IMR-90 (cell line): Measurements from ENCODE around the gene BCL11B. TPM values are rescaled to one million over a fixed set of nuclear protein-coding genes. Genes with fewer than 3 reads are reported as not detected.

Experiments
- ATAC-seq: fragments of 200-7000 bp; cut with Tn5 transposase; 2 replicates; pipeline ENCODE4 v1.9.1; 2020; ENCODE audit warnings: low read depth, mild to moderate bottlenecking, moderate library complexity
- BruUV-seq: library from RNA; stranded (reverse); fragments of 400-500 nt; replicated peaks from 2 replicates; lab custom pipeline; 2021; lab: Mats Ljungman, UMichigan
- CTCF ChIA-PET: fragments of 300-600 bp; formaldehyde crosslinking; extraction: SDS; loops from one replicate; lab custom pipeline; 2021; ENCODE audit warnings: antibody characterized with exemption; lab: Yijun Ruan, JAX
- POLR2A ChIA-PET: fragments of 300-600 bp; sonication (Branson Sonifier 250); formaldehyde crosslinking; loops from one replicate; lab custom pipeline; 2022; ENCODE audit warnings: antibody characterized with exemption; ENCODE audit not compliant: unreplicated experiment; lab: Charles Lee
- DNase-seq: peaks from one replicate; pipeline ENCODE4 v3.0.0; 2013
- H2AFZ ChIP-seq: replicated peaks from 2 replicates; pipeline ENCODE3; 2013; ENCODE audit warnings: low read length, mild to moderate bottlenecking; ENCODE audit not compliant: poor library complexity
- H2AK5ac ChIP-seq: 2 replicates; pipeline ENCODE4 v1.6.1; 2013; ENCODE audit warnings: low read depth, low read length, inconsistent platforms
- H2AK9ac ChIP-seq: replicated peaks from 2 replicates; pipeline ENCODE3; 2013; ENCODE audit warnings: mild to moderate bottlenecking, low read depth, low read length, moderate library complexity; ENCODE audit not compliant: poor library complexity
- H2BK120ac ChIP-seq: 2 replicates; pipeline ENCODE4 v1.6.1; 2013; ENCODE audit warnings: low read depth, low read length, inconsistent platforms
- H2BK15ac ChIP-seq: 3 replicates; pipeline ENCODE4 v1.6.1; 2013; ENCODE audit warnings: low read depth, low read length, inconsistent platforms
- H2BK20ac ChIP-seq: 2 replicates; pipeline ENCODE4 v1.6.1; 2013; ENCODE audit warnings: low read depth, mild to moderate bottlenecking, inconsistent platforms, low read length, moderate library complexity
- H2BK5ac ChIP-seq: 2 replicates; pipeline ENCODE4 v1.6.1; 2013; ENCODE audit warnings: mild to moderate bottlenecking, low read depth, low read length, inconsistent platforms; ENCODE audit not compliant: poor library complexity, severe bottlenecking
- H3K14ac ChIP-seq: replicated peaks from 2 replicates; pipeline ENCODE4 v1.6.1; 2013; ENCODE audit warnings: low read depth, low read length, inconsistent platforms
- H3K18ac ChIP-seq: 2 replicates; pipeline ENCODE4 v1.6.1; 2013; ENCODE audit warnings: low read depth, low read length, control low read depth
- H3K23ac ChIP-seq: 2 replicates; pipeline ENCODE4 v1.6.1; 2013; ENCODE audit warnings: low read depth, low read length, inconsistent platforms
- H3K27ac ChIP-seq: 2 replicates; pipeline ENCODE4 v1.5.1; 2013; ENCODE audit warnings: mild to moderate bottlenecking, control low read depth, low read length; ENCODE audit not compliant: insufficient read depth
- H3K27me3 ChIP-seq: 2 replicates; pipeline ENCODE4 v1.6.1; 2013; ENCODE audit warnings: low read length; ENCODE audit not compliant: control insufficient read depth, insufficient read depth
- H3K36me3 ChIP-seq: 2 replicates; pipeline ENCODE4 v1.6.1; 2013; ENCODE audit warnings: low read length, mixed read lengths; ENCODE audit not compliant: control insufficient read depth, insufficient read depth
- H3K4ac ChIP-seq: 2 replicates; pipeline ENCODE4 v1.6.1; 2013; ENCODE audit warnings: low read depth, low read length, inconsistent platforms
- H3K4me1 ChIP-seq: 2 replicates; pipeline ENCODE4 v1.6.1; 2013; ENCODE audit warnings: low read length, mixed read lengths; ENCODE audit not compliant: control insufficient read depth, insufficient read depth
- H3K4me2 ChIP-seq: 2 replicates; pipeline ENCODE4 v1.6.1; 2013; ENCODE audit warnings: low read depth, mild to moderate bottlenecking, control low read depth, low read length, moderate library complexity
- H3K4me3 ChIP-seq: 2 replicates; pipeline ENCODE4 v1.5.1; 2013; ENCODE audit warnings: low read depth, mild to moderate bottlenecking, control low read depth, low read length, moderate library complexity; ENCODE audit not compliant: insufficient read depth
- H3K56ac ChIP-seq: 2 replicates; pipeline ENCODE4 v1.6.1; 2013; ENCODE audit warnings: low read length, inconsistent platforms; ENCODE audit not compliant: insufficient read depth; ENCODE audit errors: extremely low read depth
- H3K79me1 ChIP-seq, 2 experiments: 2 replicates each; pipeline ENCODE4 v1.6.1; 2013; ENCODE audit warnings: low read length in 2 of 2, inconsistent platforms in 1 of 2, low read depth in 1 of 2
- H3K9ac ChIP-seq: 2 replicates; pipeline ENCODE4 v1.6.1; 2013; ENCODE audit warnings: low read depth, low read length, control low read depth
- H3K9me1 ChIP-seq: 2 replicates; pipeline ENCODE4 v1.6.1; 2013; ENCODE audit warnings: low read length, inconsistent platforms; ENCODE audit not compliant: insufficient read depth
- H3K9me3 ChIP-seq: 2 replicates; pipeline ENCODE4 v1.6.1; 2013; ENCODE audit warnings: low read length; ENCODE audit not compliant: control insufficient read depth, insufficient read depth
- H4K20me1 ChIP-seq: 2 replicates; pipeline ENCODE4 v1.6.1; 2013; ENCODE audit warnings: low read length, inconsistent platforms; ENCODE audit not compliant: insufficient read depth
- H4K5ac ChIP-seq: 2 replicates; pipeline ENCODE4 v1.6.1; 2013; ENCODE audit warnings: mild to moderate bottlenecking, low read depth, low read length, control low read depth
- H4K8ac ChIP-seq, 2 experiments: 2 replicates each; pipeline ENCODE4 v1.6.1; 2013; ENCODE audit warnings: low read depth in 2 of 2, low read length in 2 of 2, control low read depth in 1 of 2, inconsistent platforms in 1 of 2
- H4K91ac ChIP-seq: 2 replicates; pipeline ENCODE4 v1.6.1; 2013; ENCODE audit warnings: low read depth, low read length, inconsistent platforms; ENCODE audit not compliant: insufficient read depth
- BHLHE40 ChIP-seq: fragments of 150-350 bp; IDR thresholded peaks from 2 replicates; pipeline ENCODE4 v1.6.1; 2016; ENCODE audit warnings: mild to moderate bottlenecking, low read depth, low read length
- CEBPB ChIP-seq: IDR thresholded peaks from 2 replicates; pipeline ENCODE4 v1.6.1; 2012; ENCODE audit warnings: low read depth, low read length, improper control_type of control experiment
- CHD1 ChIP-seq: IDR thresholded peaks from 2 replicates; pipeline ENCODE4 v1.6.1; 2012; ENCODE audit warnings: low read depth, low read length, improper control_type of control experiment
- CTCF ChIP-seq: conservative IDR thresholded peaks from 2 replicates; pipeline ENCODE4 v1.5.1; 2012; ENCODE audit warnings: mild to moderate bottlenecking, low read depth, low read length, improper control_type of control experiment
- ELK1 ChIP-seq: fragments of 150-350 bp; IDR thresholded peaks from 2 replicates; pipeline ENCODE4 v1.6.1; 2016; ENCODE audit warnings: low read depth, mild to moderate bottlenecking, low read length, moderate library complexity, borderline replicate concordance
- FOS ChIP-seq: fragments of 150-350 bp; IDR thresholded peaks from 2 replicates; pipeline ENCODE4 v1.6.1; 2016; ENCODE audit warnings: low read depth, low read length
- MAFK ChIP-seq: IDR thresholded peaks from 2 replicates; pipeline ENCODE4 v1.6.1; 2012; ENCODE audit warnings: low read depth, low read length, improper control_type of control experiment
- MAZ ChIP-seq: IDR thresholded peaks from 2 replicates; pipeline ENCODE4 v1.6.1; 2012; ENCODE audit warnings: low read depth, mild to moderate bottlenecking, low read length, improper control_type of control experiment, moderate library complexity, borderline replicate concordance
- MXI1 ChIP-seq: IDR thresholded peaks from 2 replicates; pipeline ENCODE4 v1.6.1; 2012; ENCODE audit warnings: low read depth, mild to moderate bottlenecking, low read length, moderate library complexity, borderline replicate concordance
- NFE2L2 ChIP-seq: fragments of 150-350 bp; IDR thresholded peaks from 2 replicates; pipeline ENCODE4 v1.6.1; 2016; ENCODE audit warnings: low read depth, mild to moderate bottlenecking, low read length
- POLR2A ChIP-seq: IDR thresholded peaks from 2 replicates; pipeline ENCODE4 v1.6.1; 2012; ENCODE audit warnings: mild to moderate bottlenecking, low read depth, low read length
- RAD21 ChIP-seq: IDR thresholded peaks from 2 replicates; pipeline ENCODE4 v1.6.1; 2012; ENCODE audit warnings: low read length, improper control_type of control experiment
- SMC3 ChIP-seq: fragments of 150-350 bp; IDR thresholded peaks from 2 replicates; pipeline ENCODE4 v1.6.1; 2016; ENCODE audit warnings: low read depth, mild to moderate bottlenecking, antibody characterized with exemption, low read length, moderate library complexity
- USF2 ChIP-seq: fragments of 150-350 bp; IDR thresholded peaks from 2 replicates; pipeline ENCODE4 v1.6.1; 2017; ENCODE audit warnings: mild to moderate bottlenecking, antibody characterized with exemption, low read length, low read depth
- WGBS, 2 experiments: methylation state at CpG; one replicate each; pipeline versions ENCODE4 v1.1.5 to v1.1.7; 2013; ENCODE audit warnings: missing lambda C conversion rate in 2 of 2; ENCODE audit not compliant: insufficient read length in 1 of 2; ENCODE audit errors: extremely low coverage in 2 of 2; 5-methylcytosine and 5-hydroxymethylcytosine counted together
- dilution Hi-C: fragments of 300-500 bp; cut with HindIII; formaldehyde crosslinking; loops from one replicate; pipeline ENCODE4 v1.14.3; 2018; ENCODE audit warnings: low sequenced_read_pairs; ENCODE audit not compliant: unreplicated experiment
- in situ Hi-C: fragments of 300-500 bp; cut with MboI; formaldehyde crosslinking; loops from 3 replicates; pipeline ENCODE4 v1.14.3; 2019; ENCODE audit warnings: low sequenced_read_pairs, inconsistent platforms, mixed read lengths
- intact Hi-C: fragments of 100-400 bp; cut with micrococcal nuclease; formaldehyde crosslinking; loops from 2 replicates; pipeline ENCODE4 v1.10.0; 2022
- polyA plus RNA-seq, 3 experiments: library from polyadenylated mRNA; depleted of rRNA; stranded (reverse); fragments of >200 nt; gene quantifications; 2 replicates each; pipeline ENCODE4 v1.2.3, GENCODE V29; 2012; ENCODE audit warnings: low replicate concordance in 1 of 3
- total RNA-seq: library from RNA; depleted of rRNA; stranded (reverse); fragments of >200 nt; gene quantifications from 2 replicates; pipeline ENCODE4 v1.2.3, GENCODE V29; 2012

BCL11B gene
- total and polyA plus RNA-seq, 2 of the 4 experiments (the other 2 are of a cell fraction): under 0.01 TPM; not detected in 1

- CTCF ChIA-PET: no interaction called here
- TF ChIP-seq MAZ (no peak), POLR2A (no peak), SMC3 (no peak), CEBPB (no peak), NFE2L2 (no peak), CTCF (no peak), ELK1 (no peak), USF2 (no peak), BHLHE40 (no peak), MAFK (no peak), RAD21 (no peak), FOS (no peak), CHD1 (no peak), MXI1 (no peak)
Observed at GRCh38 chr14:99234355-99234754, 37.6 kb downstream of the BCL11B start.

More at GRCh38 chr14:99234355-99234754, 37.6 kb downstream of the BCL11B start:
- WGBS, 2 experiments: 50% methylated on average over 2 of the region's 9 CpGs; no CpG with 5 or more reads in 1 of the 2 experiments
- H4K8ac ChIP-seq: no peak overlapping the region
- H3K4me1 ChIP-seq: no peaks in the 10 kb centered on the region
- H2BK120ac ChIP-seq: no peak overlapping the region
- no peaks in the 10 kb centered on the region for H3K79me1 ChIP-seq
- H3K27me3 ChIP-seq: no peaks in the 10 kb centered on the region
- H3K18ac ChIP-seq: no peak overlapping the region
- H2BK15ac ChIP-seq: no peak overlapping the region
- no peak overlapping the region for H3K56ac ChIP-seq
- no peak overlapping the region for H3K9ac ChIP-seq
- no peak overlapping the region for H2BK20ac ChIP-seq
- H2AFZ ChIP-seq: no peak overlapping the region
- no peak overlapping the region for H2AK5ac ChIP-seq
- H3K14ac ChIP-seq: no peak overlapping the region
- no peak overlapping the region for H3K4me2 ChIP-seq
- BruUV-seq: no TSS peak
- in situ Hi-C loops: no loop called here
- H2AK9ac ChIP-seq: no peak overlapping the region
- no peaks in the 10 kb centered on the region for H3K36me3 ChIP-seq
- intact Hi-C loops: no loop called here
- no peak overlapping the region for H3K27ac ChIP-seq
- no peaks in the 10 kb centered on the region for H4K20me1 ChIP-seq
- no peak overlapping the region for H4K5ac ChIP-seq
- no peak overlapping the region for H3K4me3 ChIP-seq
- POLR2A ChIA-PET: no interaction called here
- H4K91ac ChIP-seq: no peak overlapping the region
- DNase-seq (no peak), ATAC-seq (no peak)
- H3K4ac ChIP-seq: no peak overlapping the region
- no peaks in the 10 kb centered on the region for H3K9me1 ChIP-seq
- dilution Hi-C loops: no loop called here
- H3K9me3 ChIP-seq: peaks cover 24% of the 10 kb centered on the region; the same call in 1 of the 2 replicates
- H3K23ac ChIP-seq: no peak overlapping the region
- no peak overlapping the region for H2BK5ac ChIP-seq
